OCI-LY7 (cell line): ENCODE results near the gene GBA3.

Experiments
- CTCF ChIP-seq: fragments of 200-600 bp; sonication (generic); conservative IDR thresholded peaks from 2 replicates; pipeline ENCODE4 v1.5.1; 2014; ENCODE audit warnings: mild to moderate bottlenecking, antibody characterized with exemption, low read length, moderate library complexity, mixed read lengths
- EZH2phosphoT487 ChIP-seq: fragments of 200-600 bp; sonication (generic); IDR thresholded peaks from 2 replicates; pipeline ENCODE4 v1.6.1; 2018; ENCODE audit warnings: low read depth, borderline replicate concordance, mild to moderate bottlenecking, mixed run types, antibody characterized with exemption, low read length, moderate library complexity, mixed read lengths

GRCh38 chr4:22762548-22762947, 69.8 kb downstream of the GBA3 start:
- TF ChIP-seq CTCF: no peak
- no peak for TF ChIP-seq EZH2phosphoT487
